CD8-positive, alpha-beta memory T cell (primary cell): Measurements from ENCODE around the gene GARIN5A. TPM values are rescaled to one million over a fixed set of nuclear protein-coding genes. Genes with fewer than 3 reads are reported as not detected.
"Not testable (repeated sequence)": the region's sequence is repeated elsewhere in the genome, so short reads cannot be mapped to it uniquely, and the experiment has no call there.

Experiments
- CTCF ChIA-PET: fragments of 350-600 bp; sonication (Branson Sonifier 250); formaldehyde crosslinking; loops from one replicate; lab custom pipeline; 2021; ENCODE audit warnings: antibody characterized with exemption; lab: Charles Lee
- POLR2A ChIA-PET: fragments of 350-600 bp; sonication (Branson Sonifier 250); formaldehyde crosslinking; loops from one replicate; lab custom pipeline; 2021; ENCODE audit warnings: antibody characterized with exemption; lab: Charles Lee
- DNase-seq, 5 donors: peaks; one replicate each; pipeline versions ENCODE4 v3.0.0 to v3.0.0-alpha.2; 2020 to 2022; ENCODE audit warnings: mixed read lengths in 1 of 5
- H3K27ac ChIP-seq: one replicate; pipeline ENCODE4 v1.7.0; 2013; ENCODE audit warnings: low read depth, mild to moderate bottlenecking, low read length, moderate library complexity
- H3K27me3 ChIP-seq: 2 replicates; pipeline ENCODE4 v1.7.0; 2013; ENCODE audit warnings: low read length, mild to moderate bottlenecking; ENCODE audit not compliant: insufficient read depth, poor library complexity, severe bottlenecking
- H3K36me3 ChIP-seq: 2 replicates; pipeline ENCODE4 v1.7.0; 2013; ENCODE audit warnings: mild to moderate bottlenecking, low read length, moderate library complexity; ENCODE audit not compliant: insufficient read depth
- H3K4me1 ChIP-seq: 2 replicates; pipeline ENCODE4 v1.7.0; 2013; ENCODE audit warnings: mild to moderate bottlenecking, low read length, moderate library complexity; ENCODE audit not compliant: insufficient read depth
- H3K4me3 ChIP-seq: 2 replicates; pipeline ENCODE4 v1.7.0; 2013; ENCODE audit warnings: mild to moderate bottlenecking, low read length
- H3K9me3 ChIP-seq: 2 replicates; pipeline ENCODE4 v1.7.0; 2013; ENCODE audit warnings: mild to moderate bottlenecking, low read length
- H3K27ac Mint-ChIP-seq, 8 donors: one replicate each; pipeline ENCODE4 v1.8.0; 2020 to 2021; ENCODE audit warnings: mixed read lengths in 8 of 8, mild to moderate bottlenecking in 6 of 8, inconsistent platforms in 3 of 8, moderate library complexity in 3 of 8
- H3K27me3 Mint-ChIP-seq, 2 donors: one replicate each; pipeline ENCODE4 v1.8.0; 2020 to 2021; ENCODE audit warnings: mixed read lengths in 2 of 2, mild to moderate bottlenecking in 1 of 2, moderate library complexity in 1 of 2
- H3K36me3 Mint-ChIP-seq, 3 donors: one replicate each; pipeline ENCODE4 v1.8.0; 2020 to 2021; ENCODE audit warnings: mixed read lengths in 3 of 3, inconsistent platforms in 1 of 3, mild to moderate bottlenecking in 1 of 3
- H3K4me1 Mint-ChIP-seq, 3 donors: one replicate each; pipeline ENCODE4 v1.8.0; 2020 to 2021; ENCODE audit warnings: mixed read lengths in 3 of 3, inconsistent platforms in 1 of 3, mild to moderate bottlenecking in 1 of 3
- H3K4me3 Mint-ChIP-seq, 7 donors: one replicate each; pipeline ENCODE4 v1.8.0; 2020 to 2021; ENCODE audit warnings: mixed read lengths in 7 of 7, mild to moderate bottlenecking in 6 of 7, moderate library complexity in 4 of 7, inconsistent platforms in 2 of 7
- H3K9me3 Mint-ChIP-seq, 5 donors: one replicate each; pipeline ENCODE4 v1.8.0; 2020 to 2022; ENCODE audit warnings: mixed read lengths in 5 of 5, mild to moderate bottlenecking in 3 of 5, moderate library complexity in 2 of 5, inconsistent platforms in 1 of 5
- polyA plus RNA-seq: library from polyadenylated mRNA; unstranded; fragments of 300-500 nt; fragmentation: Illumina TruSeq; gene quantifications from one replicate; pipeline ENCODE4 v1.2.3, GENCODE V29; 2021
- total RNA-seq, 2 experiments: library from RNA; stranded (reverse); gene quantifications; one replicate each; pipeline ENCODE4 v1.2.3, GENCODE V29; 2021

GARIN5A gene
- total and polyA plus RNA-seq, 3 experiments from 2014 or later: 0.33 to 0.97 (median 0.57) TPM

GRCh38 chr19:50475101-50475568 lies 1.5 kb downstream of the GARIN5A start:
- ChIA-PET CTCF (interaction anchor here (1.5 kb wide), 1 partner anchor 118 kb away, joined by 4 read pairs; no protein-coding TSS in a partner anchor), POLR2A (interaction anchor here (0.5 kb wide), 1 partner anchor 91 kb away, joined by 3 read pairs; the partner anchor contains the start of gene POLD1)
- no peaks in the 10 kb centered on the region for H3K9me3 Mint-ChIP-seq
- H3K36me3 Mint-ChIP-seq: peaks cover 0 to 30% (median 0%) of the 10 kb centered on the region in 3 donors
- H3K27ac Mint-ChIP-seq: peak overlapping the region; percentile 60 to 98 (median 84)
- H3K36me3 ChIP-seq: peaks cover 7% of the 10 kb centered on the region
- DNase-seq: no peak
- H3K4me1 ChIP-seq: peaks cover 26% of the 10 kb centered on the region
- H3K27me3 ChIP-seq: no peaks in the 10 kb centered on the region
- H3K4me3 Mint-ChIP-seq: peak overlapping the region; percentile 30 to 99 (median 95)
- peaks cover 0 to 2% of the 10 kb centered on the region in 2 donors for H3K27me3 Mint-ChIP-seq
- H3K9me3 ChIP-seq: no peaks in the 10 kb centered on the region
- peaks cover 23 to 34% (median 24%) of the 10 kb centered on the region in 3 donors for H3K4me1 Mint-ChIP-seq
- H3K27ac ChIP-seq: no peak overlapping the region
- no peak overlapping the region for H3K4me3 ChIP-seq

DNA sequence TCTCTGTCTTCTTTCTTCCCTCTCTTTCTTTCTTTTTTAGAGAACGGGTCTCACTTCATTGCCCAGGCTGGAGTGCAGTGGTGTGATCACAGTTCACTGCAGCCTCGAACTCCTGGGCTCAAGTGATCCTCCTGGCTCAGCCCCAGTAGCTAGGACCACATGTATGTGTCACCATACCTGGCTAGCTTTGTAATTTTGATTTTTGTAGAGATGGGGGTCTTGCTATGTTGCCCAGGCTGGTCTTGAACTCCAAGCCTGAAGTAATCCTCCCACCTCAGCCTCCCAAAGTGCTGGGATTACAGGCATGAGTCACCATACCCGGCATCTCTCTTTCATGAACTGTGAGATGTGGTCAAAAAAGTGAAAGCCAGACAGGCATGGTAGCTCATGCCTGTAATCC lies 3.3 kb downstream of the GARIN5A start:
- H3K36me3 ChIP-seq, DNase-seq, H3K9me3 ChIP-seq, H3K27me3 ChIP-seq, H3K27ac ChIP-seq, H3K27me3 Mint-ChIP-seq, H3K4me3 Mint-ChIP-seq, POLR2A ChIA-PET, H3K4me3 ChIP-seq, H3K9me3 Mint-ChIP-seq: not testable (repeated sequence)
- peaks cover 15% of the 10 kb centered on the region for H3K4me1 ChIP-seq
- Mint-ChIP-seq H3K4me1 (peaks cover 19 to 26% (median 21%) of the 10 kb centered on the region in 3 donors), H3K27ac (peak overlapping the region in 4 of 8 donors; percentile 13 to 82 (median 38)), H3K36me3 (peaks cover 0 to 18% (median 0%) of the 10 kb centered on the region in 3 donors)
- CTCF ChIA-PET: interaction anchor here (0.9 kb wide), 1 partner anchor 97 kb away, joined by 3 read pairs; the partner anchor contains the start of gene NR1H2

DNA sequence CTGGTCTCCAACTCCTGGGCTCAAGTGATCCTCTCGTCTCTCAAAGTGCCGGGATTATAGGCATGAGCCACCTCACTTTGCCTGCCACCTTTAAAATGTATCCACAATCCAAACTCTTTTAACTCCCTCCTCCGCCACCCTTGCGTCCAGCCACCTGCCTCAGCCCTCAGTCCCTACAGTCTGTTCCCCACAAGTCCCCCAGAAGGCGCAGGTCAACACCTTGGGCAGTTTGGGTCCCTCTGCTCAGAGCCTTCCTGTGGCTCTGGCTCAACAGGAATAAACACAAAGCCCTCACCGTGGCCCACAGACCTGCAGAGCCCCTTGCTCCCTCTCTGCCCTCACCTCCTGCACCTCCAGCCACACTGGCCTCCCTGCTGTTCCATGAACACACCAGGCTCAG lies 7.8 kb downstream of the GARIN5A start:
- no peak for DNase-seq
- Mint-ChIP-seq H3K36me3 (no peaks in the 10 kb centered on the region), H3K4me1 (no peaks in the 10 kb centered on the region), H3K9me3 (no peaks in the 10 kb centered on the region), H3K27ac (peak overlapping the region in 1 of 8 donors; percentile 47), H3K4me3 (no peak overlapping the region), H3K27me3 (peaks cover 4 to 14% of the 10 kb centered on the region in 2 donors)
- ChIA-PET POLR2A (no interaction called here), CTCF (no interaction called here)
- H3K4me1 ChIP-seq: no peaks in the 10 kb centered on the region
- H3K27me3 ChIP-seq: no peaks in the 10 kb centered on the region
- H3K9me3 ChIP-seq: no peaks in the 10 kb centered on the region
- H3K4me3 ChIP-seq: no peak overlapping the region
- H3K27ac ChIP-seq: no peak overlapping the region
- no peaks in the 10 kb centered on the region for H3K36me3 ChIP-seq

- H3K27ac ChIP-seq: no peak overlapping the region
- ChIA-PET POLR2A (no interaction called here), CTCF (no interaction called here)
- no peaks in the 10 kb centered on the region for H3K36me3 ChIP-seq
- H3K27ac Mint-ChIP-seq: no peak overlapping the region
- no peak overlapping the region for H3K4me3 Mint-ChIP-seq
- no peaks in the 10 kb centered on the region for H3K27me3 ChIP-seq
- H3K9me3 Mint-ChIP-seq: no peaks in the 10 kb centered on the region
- H3K27me3 Mint-ChIP-seq: peaks cover 6 to 18% of the 10 kb centered on the region in 2 donors
- no peak overlapping the region for H3K4me3 ChIP-seq
- DNase-seq: no peak
- H3K36me3 Mint-ChIP-seq: peaks cover 0 to 1% (median 0%) of the 10 kb centered on the region in 3 donors
- no peaks in the 10 kb centered on the region for H3K4me1 Mint-ChIP-seq
- H3K4me1 ChIP-seq: no peaks in the 10 kb centered on the region
- H3K9me3 ChIP-seq: no peaks in the 10 kb centered on the region
These were observed 9.1 kb downstream of the GARIN5A start for GRCh38 chr19:50467566-50467965.

- Mint-ChIP-seq H3K27me3 (peaks cover 6 to 18% of the 10 kb centered on the region in 2 donors), H3K27ac (no peak overlapping the region), H3K4me1 (no peaks in the 10 kb centered on the region), H3K4me3 (no peak overlapping the region), H3K9me3 (no peaks in the 10 kb centered on the region), H3K36me3 (peaks cover 0 to 1% (median 0%) of the 10 kb centered on the region in 3 donors)
- Histone ChIP-seq H3K36me3 (no peaks in the 10 kb centered on the region), H3K9me3 (no peaks in the 10 kb centered on the region), H3K27me3 (no peaks in the 10 kb centered on the region), H3K4me1 (no peaks in the 10 kb centered on the region), H3K4me3 (no peak overlapping the region), H3K27ac (no peak overlapping the region)
- POLR2A ChIA-PET: no interaction called here
- DNase-seq: no peak
- CTCF ChIA-PET: interaction anchor here (1.9 kb wide), 1 partner anchor 109 kb away, joined by 5 read pairs; no protein-coding TSS in a partner anchor
These were observed 10.0 kb downstream of the GARIN5A start for GRCh38 chr19:50466706-50467039.

- H3K4me3 ChIP-seq: no peak overlapping the region
- H3K36me3 ChIP-seq: no peaks in the 10 kb centered on the region
- peaks cover 0 to 1% (median 0%) of the 10 kb centered on the region in 3 donors for H3K4me1 Mint-ChIP-seq
- H3K27ac Mint-ChIP-seq: no peak overlapping the region
- H3K9me3 Mint-ChIP-seq: no peaks in the 10 kb centered on the region
- CTCF ChIA-PET: interaction anchor here (1.9 kb wide), 1 partner anchor 109 kb away, joined by 5 read pairs; no protein-coding TSS in a partner anchor
- no peaks in the 10 kb centered on the region for H3K4me1 ChIP-seq
- H3K27me3 Mint-ChIP-seq: peaks cover 6 to 21% of the 10 kb centered on the region in 2 donors
- no peak overlapping the region for H3K4me3 Mint-ChIP-seq
- no peaks in the 10 kb centered on the region for H3K9me3 ChIP-seq
- no peak overlapping the region for H3K27ac ChIP-seq
- H3K36me3 Mint-ChIP-seq: peaks cover 0 to 1% (median 0%) of the 10 kb centered on the region in 3 donors
- no peak for DNase-seq
- POLR2A ChIA-PET: no interaction called here
- no peaks in the 10 kb centered on the region for H3K27me3 ChIP-seq
These were observed 10.5 kb downstream of the GARIN5A start for GRCh38 chr19:50465986-50466705.

DNA sequence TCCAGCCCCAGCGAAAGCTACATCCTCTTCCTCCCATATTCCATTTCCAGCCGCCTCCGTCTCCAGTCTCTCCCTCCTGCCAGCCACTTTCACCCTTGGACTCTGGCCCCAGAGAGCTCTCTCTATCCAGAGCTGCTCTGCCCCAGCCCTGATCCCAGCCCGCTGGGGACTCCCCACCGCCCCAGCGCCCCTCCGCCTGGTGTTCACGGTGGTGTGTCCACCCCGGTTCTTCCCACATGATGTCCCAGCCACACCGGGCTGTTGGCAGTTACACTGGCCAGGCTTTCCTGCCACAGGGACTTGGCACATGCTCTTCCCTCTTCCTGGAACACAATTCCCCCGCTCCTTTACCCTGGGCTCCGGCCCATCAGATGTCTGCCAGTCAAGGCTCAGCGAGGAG lies 11.6 kb downstream of the GARIN5A start:
- H3K4me3 ChIP-seq: no peak overlapping the region
- H3K27me3 ChIP-seq: no peaks in the 10 kb centered on the region
- no peak overlapping the region for H3K27ac ChIP-seq
- peaks cover 0 to 3% (median 1%) of the 10 kb centered on the region in 3 donors for H3K4me1 Mint-ChIP-seq
- H3K36me3 ChIP-seq: no peaks in the 10 kb centered on the region
- no peak overlapping the region for H3K4me3 Mint-ChIP-seq
- H3K27ac Mint-ChIP-seq: peak overlapping the region in 1 of 8 donors; percentile 43
- peaks cover 6 to 28% of the 10 kb centered on the region in 2 donors for H3K27me3 Mint-ChIP-seq
- H3K36me3 Mint-ChIP-seq: peaks cover 0 to 1% (median 0%) of the 10 kb centered on the region in 3 donors
- DNase-seq: no peak
- POLR2A ChIA-PET: no interaction called here
- H3K9me3 ChIP-seq: no peaks in the 10 kb centered on the region
- no peaks in the 10 kb centered on the region for H3K9me3 Mint-ChIP-seq
- CTCF ChIA-PET: interaction anchor here (1.9 kb wide), 1 partner anchor 108 kb away, joined by 5 read pairs; no protein-coding TSS in a partner anchor
- H3K4me1 ChIP-seq: no peaks in the 10 kb centered on the region

GRCh38 chr19:50464348-50464747 lies 12.3 kb downstream of the GARIN5A start:
- ChIA-PET POLR2A (no interaction called here), CTCF (no interaction called here)
- H3K4me3 ChIP-seq: no peak overlapping the region
- H3K9me3 ChIP-seq: no peaks in the 10 kb centered on the region
- Mint-ChIP-seq H3K9me3 (no peaks in the 10 kb centered on the region), H3K27me3 (peaks cover 6 to 29% of the 10 kb centered on the region in 2 donors), H3K36me3 (peaks cover 0 to 1% (median 0%) of the 10 kb centered on the region in 3 donors), H3K4me1 (peaks cover 0 to 3% (median 1%) of the 10 kb centered on the region in 3 donors), H3K4me3 (no peak overlapping the region), H3K27ac (no peak overlapping the region)
- no peak for DNase-seq
- H3K36me3 ChIP-seq: no peaks in the 10 kb centered on the region
- H3K27ac ChIP-seq: no peak overlapping the region
- no peaks in the 10 kb centered on the region for H3K4me1 ChIP-seq
- no peaks in the 10 kb centered on the region for H3K27me3 ChIP-seq
